Liver (tissue), 3 donors: ENCODE results near the gene ADAM10.

Experiments
- CTCF ChIP-seq: fragments of 150-350 bp; IDR thresholded peaks from 2 replicates; pipeline ENCODE4 v1.5.1; 2017; ENCODE audit warnings: improper control_type of control experiment, low read depth, low read length; ENCODE audit not compliant: missing input control
- MAX ChIP-seq: IDR thresholded peaks from 2 replicates; pipeline ENCODE4 v1.6.1; 2016; ENCODE audit warnings: antibody characterized with exemption
- RAD21 ChIP-seq, 2 donors: IDR thresholded peaks; 2 replicates each; pipeline ENCODE4 v1.6.1; 2016; ENCODE audit warnings: antibody characterized with exemption in 2 of 2, mild to moderate bottlenecking in 2 of 2
- TAF1 ChIP-seq: conservative IDR thresholded peaks from 2 replicates; pipeline ENCODE4 v1.6.1; 2016; ENCODE audit warnings: antibody characterized with exemption, mild to moderate bottlenecking
- ZBTB33 ChIP-seq: IDR thresholded peaks from 2 replicates; pipeline ENCODE4 v1.6.1; 2016; ENCODE audit warnings: antibody characterized with exemption
- donor health status: healthy.
- donor health status: healthy.

GRCh38 chr15:58762285-58762684 lies 12.8 kb upstream of the ADAM10 start:
- TF ChIP-seq ZBTB33, result no peak
- TF ChIP-seq CTCF, result no peak
- no peak for TF ChIP-seq MAX
- TF ChIP-seq TAF1, result no peak
- no peak for TF ChIP-seq RAD21 (IDR thresholded peaks at IDR 0.05)
